Neuronal stem cell (in vitro differentiated cells): Measurements from ENCODE around the gene TMEM132E.

ENCODE experiments used
- DNase-seq: peaks from one replicate; pipeline ENCODE4 v3.0.0-alpha.2; 2013; ENCODE audit warnings: low spot score
- H2AFZ ChIP-seq: one replicate; pipeline ENCODE4 v1.6.1; 2013; ENCODE audit warnings: mild to moderate bottlenecking, low read length, inconsistent platforms
- H2AK5ac ChIP-seq: 2 replicates; pipeline ENCODE4 v1.6.1; 2013; ENCODE audit warnings: low read depth, mild to moderate bottlenecking, inconsistent platforms, low read length, moderate library complexity, mixed read lengths
- H2BK120ac ChIP-seq: 2 replicates; pipeline ENCODE4 v1.6.1; 2013; ENCODE audit warnings: low read depth, mild to moderate bottlenecking, inconsistent platforms, low read length, moderate library complexity, mixed read lengths
- H2BK12ac ChIP-seq: one replicate; pipeline ENCODE4 v1.6.1; 2013; ENCODE audit warnings: low read length, inconsistent platforms
- H2BK15ac ChIP-seq: 2 replicates; pipeline ENCODE4 v1.6.1; 2013; ENCODE audit warnings: mild to moderate bottlenecking, low read length, inconsistent platforms, mixed read lengths
- H2BK5ac ChIP-seq: one replicate; pipeline ENCODE4 v1.6.1; 2013; ENCODE audit warnings: inconsistent platforms, mild to moderate bottlenecking, low read length, moderate library complexity
- H3K14ac ChIP-seq: one replicate; pipeline ENCODE4 v1.6.1; 2013; ENCODE audit warnings: low read length, inconsistent platforms
- H3K18ac ChIP-seq: 2 replicates; pipeline ENCODE4 v1.6.1; 2013; ENCODE audit warnings: low read length, inconsistent platforms
- H3K23ac ChIP-seq: 2 replicates; pipeline ENCODE4 v1.6.1; 2013; ENCODE audit warnings: low read depth, mild to moderate bottlenecking, mixed read lengths, low read length, inconsistent platforms; ENCODE audit not compliant: poor library complexity
- H3K27ac ChIP-seq: replicated peaks from 3 replicates; pipeline ENCODE4 v1.5.1; 2013; ENCODE audit warnings: low read length, inconsistent platforms
- H3K27me3 ChIP-seq, 3 experiments: 2 replicates each; pipeline ENCODE4 v1.6.1; 2013; ENCODE audit warnings: low read length in 3 of 3, mild to moderate bottlenecking in 2 of 3, inconsistent platforms in 1 of 3, low read depth in 1 of 3, mixed read lengths in 1 of 3, moderate library complexity in 1 of 3; ENCODE audit not compliant: control insufficient read depth in 3 of 3, insufficient read depth in 3 of 3
- H3K36me3 ChIP-seq, 2 donors: replicated peaks in 1 of 2; 2 replicates each; pipeline ENCODE4 v1.6.1; 2013; ENCODE audit warnings: low read length in 2 of 2; ENCODE audit not compliant: control insufficient read depth in 2 of 2, insufficient read depth in 2 of 2
- H3K4ac ChIP-seq: 2 replicates; pipeline ENCODE4 v1.6.1; 2013; ENCODE audit warnings: inconsistent platforms, mild to moderate bottlenecking, low read length, moderate library complexity
- H3K4me1 ChIP-seq, 2 donors: 1 replicate in 1 of 2; 2 replicates in 1 of 2; pipeline ENCODE4 v1.6.1; 2013; ENCODE audit warnings: low read length in 2 of 2, low read depth in 1 of 2; ENCODE audit not compliant: control insufficient read depth in 2 of 2, insufficient read depth in 1 of 2
- H3K4me2 ChIP-seq: one replicate; pipeline ENCODE4 v1.6.1; 2013; ENCODE audit warnings: mild to moderate bottlenecking, low read length, inconsistent platforms; ENCODE audit not compliant: insufficient read depth, poor library complexity, severe bottlenecking
- H3K4me3 ChIP-seq, 2 donors: 2 replicates each; pipeline ENCODE4 v1.5.1; 2013; ENCODE audit warnings: low read length in 2 of 2, mild to moderate bottlenecking in 2 of 2, inconsistent platforms in 1 of 2, moderate library complexity in 1 of 2
- H3K79me1 ChIP-seq: one replicate; pipeline ENCODE4 v1.6.1; 2013; ENCODE audit warnings: low read depth, mild to moderate bottlenecking, inconsistent platforms, low read length, moderate library complexity
- H3K9ac ChIP-seq: one replicate; pipeline ENCODE4 v1.6.1; 2013; ENCODE audit warnings: mild to moderate bottlenecking, low read depth, low read length, inconsistent platforms; ENCODE audit not compliant: poor library complexity
- H3K9me3 ChIP-seq, 2 donors: replicated peaks in 1 of 2; 2 replicates each; pipeline versions ENCODE3 to v1.6.1; 2013; ENCODE audit warnings: low read length in 2 of 2, mild to moderate bottlenecking in 2 of 2, inconsistent platforms in 1 of 2, low read depth in 1 of 2, mixed read lengths in 1 of 2, moderate library complexity in 1 of 2; ENCODE audit not compliant: control insufficient read depth in 2 of 2, insufficient read depth in 1 of 2
- H4K8ac ChIP-seq: one replicate; pipeline ENCODE4 v1.6.1; 2013; ENCODE audit warnings: low read depth, mild to moderate bottlenecking, inconsistent platforms, low read length, moderate library complexity
- H4K91ac ChIP-seq: one replicate; pipeline ENCODE4 v1.6.1; 2013; ENCODE audit warnings: low read length, low read depth, mild to moderate bottlenecking, inconsistent platforms; ENCODE audit not compliant: poor library complexity
- WGBS, 2 donors: extraction: QIAGEN DNeasy Blood & Tissue Kit; methylation state at CpG; one replicate each; pipeline ENCODE4 v1.1.7; 2013; ENCODE audit warnings: missing lambda C conversion rate in 2 of 2, mixed read lengths in 1 of 2; ENCODE audit not compliant: insufficient read length in 2 of 2, insufficient replicate concordance in 1 of 2; ENCODE audit errors: extremely low coverage in 2 of 2; 5-methylcytosine and 5-hydroxymethylcytosine counted together

The TMEM132E gene

DNA sequence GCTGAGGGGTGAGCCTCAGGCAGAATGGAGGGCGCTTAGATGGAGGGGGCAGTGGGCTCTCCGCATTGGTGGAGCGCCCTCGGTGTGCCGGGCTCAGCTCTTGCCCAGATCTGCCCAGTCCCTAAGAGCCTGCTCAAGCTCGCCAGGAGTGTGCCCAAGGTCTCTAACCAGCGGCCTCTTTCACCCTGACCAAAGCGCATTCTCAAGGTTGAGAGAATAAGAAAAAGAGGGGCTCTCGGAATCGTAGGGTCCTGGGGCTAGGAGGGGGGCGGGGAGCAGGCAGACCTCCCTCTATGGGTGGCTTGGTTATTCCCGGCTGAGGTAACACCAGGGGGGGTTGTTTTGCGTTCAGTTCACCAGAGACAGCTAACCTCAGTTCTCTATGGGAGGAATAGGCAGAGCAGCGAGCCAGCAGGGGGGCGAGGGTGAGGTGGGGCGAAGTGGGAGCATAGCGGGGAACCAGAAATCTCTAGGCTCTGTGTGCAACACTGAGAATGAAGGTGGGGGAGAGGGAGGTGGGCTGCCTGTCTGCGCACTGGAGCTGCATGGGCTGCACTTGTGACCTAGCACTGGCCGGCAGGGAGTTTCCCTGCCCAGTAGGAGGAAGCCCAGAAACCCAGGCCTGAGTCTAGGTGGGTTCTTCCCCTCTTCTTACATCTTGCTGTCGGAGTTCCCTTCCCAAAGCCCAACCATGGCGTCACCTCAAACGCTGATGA, 3.0 kb downstream of the TMEM132E start:
- H3K4me1 ChIP-seq = peaks cover 0 to 26% of the 10 kb centered on the region in 2 donors
- H3K4me3 ChIP-seq = peak overlapping the region in 1 of 2 donors; percentile 69
- H2BK120ac ChIP-seq = no peak overlapping the region
- H3K23ac ChIP-seq = peak overlapping the region; percentile 14
- H3K4ac ChIP-seq = no peak overlapping the region
- H2BK12ac ChIP-seq = no peak overlapping the region
- no peak for DNase-seq
- peak overlapping the region; percentile 39 for H2AK5ac ChIP-seq
- H3K36me3 ChIP-seq = no peaks in the 10 kb centered on the region
- no peak overlapping the region for H2AFZ ChIP-seq
- peak overlapping the region; percentile 90 for H3K4me2 ChIP-seq
- H2BK15ac ChIP-seq = peak overlapping the region; percentile 2
- peaks cover 26 to 90% (median 70%) of the 10 kb centered on the region in 3 experiments for H3K27me3 ChIP-seq
- no peak overlapping the region for H2BK5ac ChIP-seq
- no peak overlapping the region for H4K8ac ChIP-seq
- H3K9me3 ChIP-seq = no peaks in the 10 kb centered on the region
- H3K9ac ChIP-seq = no peak overlapping the region
- no peaks in the 10 kb centered on the region for H3K79me1 ChIP-seq
- WGBS, 2 donors = no CpG with 5 or more reads among the region's 22 CpGs
- H3K27ac ChIP-seq = no peak overlapping the region
- H3K18ac ChIP-seq = no peak overlapping the region
- H4K91ac ChIP-seq = no peak overlapping the region
- no peak overlapping the region for H3K14ac ChIP-seq

DNA sequence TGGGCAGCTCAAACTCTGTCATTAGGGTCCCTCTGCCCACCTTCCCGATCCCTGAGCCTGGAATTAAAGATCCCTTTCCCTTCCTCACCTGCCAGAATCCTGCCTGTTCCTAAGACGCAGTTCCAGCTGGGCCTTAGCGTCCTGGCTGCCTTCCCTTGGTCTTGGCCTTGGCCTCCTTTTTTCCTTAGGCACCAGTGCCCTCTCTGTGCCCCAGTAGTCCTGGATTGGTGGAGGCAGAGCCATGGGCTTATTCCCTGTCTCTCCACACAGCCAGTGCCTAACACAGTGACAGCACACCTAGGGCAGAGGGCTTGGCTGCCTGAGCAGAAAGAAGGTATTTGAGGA, 3.5 kb downstream of the TMEM132E start:
- WGBS, 2 donors = no CpG with 5 or more reads among the region's 3 CpGs
- H3K4me3 ChIP-seq = no peak overlapping the region

DNA sequence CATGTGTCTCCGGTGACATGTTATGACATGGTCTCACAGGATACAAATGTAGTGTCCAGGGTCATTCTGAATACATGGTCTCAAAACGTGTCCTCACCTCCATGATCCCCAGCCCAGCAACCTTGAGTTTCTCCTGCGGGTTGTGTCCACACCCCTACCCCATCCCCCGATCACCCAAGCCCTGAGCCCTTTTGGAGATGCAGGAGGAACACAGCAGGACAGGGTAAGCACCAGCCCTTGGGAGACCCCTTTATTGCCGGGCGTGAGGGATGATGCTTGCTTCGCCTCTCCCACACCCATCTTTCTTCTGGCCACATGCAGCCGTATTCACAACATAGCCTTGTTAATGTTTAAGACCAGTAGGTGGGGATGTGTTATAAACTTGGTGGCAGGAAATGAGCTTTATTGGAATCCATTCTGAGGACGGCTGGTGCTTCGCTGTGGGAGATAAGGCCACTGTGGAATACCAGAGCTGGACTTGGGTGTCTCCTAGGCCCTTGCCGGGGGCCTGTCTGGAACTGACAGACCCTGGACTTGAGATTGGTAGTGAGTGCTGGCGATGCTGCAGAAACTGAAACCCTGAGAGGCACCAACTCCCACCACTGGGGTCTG, 5.5 kb downstream of the TMEM132E start:
- no CpG with 5 or more reads among the region's 12 CpGs for WGBS, 2 donors
- peaks cover 0 to 12% of the 10 kb centered on the region in 2 donors for H3K4me1 ChIP-seq
- H3K27me3 ChIP-seq = peaks cover 25 to 73% (median 51%) of the 10 kb centered on the region in 3 experiments
- no peak overlapping the region for H2AK5ac ChIP-seq
- H2BK5ac ChIP-seq = no peak overlapping the region
- H2BK12ac ChIP-seq = no peak overlapping the region
- no peak for DNase-seq
- peak overlapping the region; percentile 9 for H3K9ac ChIP-seq
- H3K79me1 ChIP-seq = no peaks in the 10 kb centered on the region
- no peak overlapping the region for H2BK15ac ChIP-seq
- H3K9me3 ChIP-seq = no peaks in the 10 kb centered on the region
- H2BK120ac ChIP-seq = no peak overlapping the region
- no peak overlapping the region for H3K4me2 ChIP-seq
- H4K91ac ChIP-seq = no peak overlapping the region
- no peak overlapping the region for H3K27ac ChIP-seq
- no peak overlapping the region for H3K4ac ChIP-seq
- H3K4me3 ChIP-seq = no peak overlapping the region
- no peak overlapping the region for H4K8ac ChIP-seq
- no peaks in the 10 kb centered on the region for H3K36me3 ChIP-seq
- H3K14ac ChIP-seq = no peak overlapping the region
- H3K18ac ChIP-seq = no peak overlapping the region
- H3K23ac ChIP-seq = no peak overlapping the region
- no peak overlapping the region for H2AFZ ChIP-seq

More for the DNA sequence above, 3.5 kb downstream of the TMEM132E start:
- Histone ChIP-seq H2AFZ (no peak overlapping the region), H3K4me1 (peaks cover 0 to 21% of the 10 kb centered on the region in 2 donors), H3K27me3 (peaks cover 26 to 90% (median 70%) of the 10 kb centered on the region in 3 experiments), H2BK5ac (no peak overlapping the region), H4K91ac (no peak overlapping the region), H2AK5ac (no peak overlapping the region), H3K9me3 (no peaks in the 10 kb centered on the region), H3K27ac (no peak overlapping the region), H3K79me1 (no peaks in the 10 kb centered on the region), H4K8ac (no peak overlapping the region), H3K9ac (no peak overlapping the region), H3K4me2 (no peak overlapping the region), H3K14ac (no peak overlapping the region), H3K23ac (no peak overlapping the region), H2BK12ac (no peak overlapping the region), H3K18ac (no peak overlapping the region), H3K36me3 (no peaks in the 10 kb centered on the region), H3K4ac (no peak overlapping the region), H2BK120ac (no peak overlapping the region), H2BK15ac (no peak overlapping the region)
- no peak for DNase-seq

DNA sequence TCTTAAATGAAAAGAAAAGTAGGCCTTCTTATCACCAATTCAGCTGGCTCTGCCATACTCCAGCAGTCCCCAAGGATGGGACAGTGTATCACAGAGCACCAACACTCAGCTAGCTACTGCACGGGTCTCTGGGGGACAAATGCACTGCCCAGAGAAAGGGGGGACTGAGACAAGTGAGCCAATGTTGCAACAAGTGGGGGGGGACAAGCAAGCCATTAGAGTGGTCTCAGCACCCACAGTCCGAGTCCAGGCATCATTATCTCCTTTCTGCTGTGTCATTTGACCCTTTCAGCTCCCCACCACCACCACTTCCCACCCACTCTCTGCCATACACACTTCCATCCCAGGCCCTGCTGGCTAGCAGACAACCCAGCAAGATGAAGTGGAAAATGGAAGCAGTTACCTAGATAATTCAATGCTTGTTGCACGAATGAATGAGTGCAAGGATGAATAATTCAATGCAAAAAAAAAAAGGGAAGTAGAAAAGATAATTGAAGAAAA, 7.0 kb downstream of the TMEM132E start:
- H3K79me1 ChIP-seq = no peaks in the 10 kb centered on the region
- no peak overlapping the region for H3K4ac ChIP-seq
- no peak overlapping the region for H4K8ac ChIP-seq
- no peak overlapping the region for H2BK12ac ChIP-seq
- DNase-seq = no peak
- H3K14ac ChIP-seq = no peak overlapping the region
- no peak overlapping the region for H2AK5ac ChIP-seq
- no peak overlapping the region for H4K91ac ChIP-seq
- H3K4me1 ChIP-seq = peaks cover 0 to 5% of the 10 kb centered on the region in 2 donors
- H3K27me3 ChIP-seq = peaks cover 15 to 58% (median 36%) of the 10 kb centered on the region in 3 experiments
- H3K27ac ChIP-seq = no peak overlapping the region
- no peak overlapping the region for H3K18ac ChIP-seq
- H2AFZ ChIP-seq = no peak overlapping the region
- peak overlapping the region; percentile 54 for H3K9ac ChIP-seq
- no peaks in the 10 kb centered on the region for H3K36me3 ChIP-seq
- no peak overlapping the region for H3K4me3 ChIP-seq
- no peak overlapping the region for H3K4me2 ChIP-seq
- no peak overlapping the region for H2BK15ac ChIP-seq
- no peaks in the 10 kb centered on the region for H3K9me3 ChIP-seq
- WGBS, 2 donors = no CpG with 5 or more reads among the region's 3 CpGs
- H2BK5ac ChIP-seq = no peak overlapping the region
- H3K23ac ChIP-seq = no peak overlapping the region
- no peak overlapping the region for H2BK120ac ChIP-seq
